GM21717 (cell line): ENCODE data around the gene ADAMTSL3.
A peak's percentile ranks its signal among the peaks of the same experiment; 100 is the strongest.
"Not testable (repeated sequence)": the region's sequence is repeated elsewhere in the genome, so short reads cannot be mapped to it uniquely, and the experiment has no call there.

Experiments
- ATAC-seq: cut with Tn5 transposase; IDR thresholded peaks from one replicate; pipeline ENCODE4 v1.9.1; 2021; ENCODE audit warnings: mild to moderate bottlenecking, moderate library complexity; ENCODE audit not compliant: unreplicated experiment

The ADAMTSL3 gene

GRCh38 chr15:83961311-83961710 lies 307.4 kb downstream of the ADAMTSL3 start:
- no peak for ATAC-seq

GRCh38 chr15:83964967-83965366 lies 311.0 kb downstream of the ADAMTSL3 start:
- not testable (repeated sequence) for ATAC-seq

GRCh38 chr15:83970295-83970890 lies 316.5 kb downstream of the ADAMTSL3 start:
- ATAC-seq, result no peak

- no peak for ATAC-seq
Measured at GRCh38 chr15:83971992-83972391, 318.1 kb downstream of the ADAMTSL3 start.

GRCh38 chr15:83973816-83974215 lies 319.9 kb downstream of the ADAMTSL3 start:
- ATAC-seq, result no peak

- no peak for ATAC-seq
Measured at GRCh38 chr15:83977992-83978391, 324.1 kb downstream of the ADAMTSL3 start.

GRCh38 chr15:83978588-83978987 lies 324.7 kb downstream of the ADAMTSL3 start:
- no peak for ATAC-seq

- no peak for ATAC-seq
Measured at GRCh38 chr15:83980637-83981036, 326.7 kb downstream of the ADAMTSL3 start.

GRCh38 chr15:83982748-83983147 lies 328.8 kb downstream of the ADAMTSL3 start:
- no peak for ATAC-seq

GRCh38 chr15:83983634-83984458 lies 329.9 kb downstream of the ADAMTSL3 start:
- peak; percentile 78 for ATAC-seq

- no peak for ATAC-seq
Measured at GRCh38 chr15:83984601-83985000, 330.7 kb downstream of the ADAMTSL3 start.

GRCh38 chr15:83991163-83991562 lies 337.2 kb downstream of the ADAMTSL3 start:
- ATAC-seq, result no peak

GRCh38 chr15:83992324-83993031 lies 338.6 kb downstream of the ADAMTSL3 start:
- ATAC-seq, result peak; percentile 87

GRCh38 chr15:83993591-83993990 lies 339.7 kb downstream of the ADAMTSL3 start:
- no peak for ATAC-seq

- no peak for ATAC-seq
Measured at GRCh38 chr15:83998486-83998885, 344.6 kb downstream of the ADAMTSL3 start.

GRCh38 chr15:83999396-84000135 lies 345.6 kb downstream of the ADAMTSL3 start:
- ATAC-seq, result no peak

- ATAC-seq, result no peak
Measured at GRCh38 chr15:84001037-84001436, 347.1 kb downstream of the ADAMTSL3 start.

- no peak for ATAC-seq
Measured at GRCh38 chr15:84001655-84002054, 347.7 kb downstream of the ADAMTSL3 start.

GRCh38 chr15:84003791-84004503 lies 350.0 kb downstream of the ADAMTSL3 start:
- ATAC-seq, result no peak

GRCh38 chr15:84006421-84006820 lies 352.5 kb downstream of the ADAMTSL3 start:
- ATAC-seq, result no peak
